Astrocyte (in vitro differentiated cells and primary cell): ENCODE measurements around the gene TUBA1C.

Experiments
- CTCF ChIP-seq: IDR thresholded peaks from 2 replicates; pipeline ENCODE4 v1.5.1; 2011; ENCODE audit warnings: low read depth, mild to moderate bottlenecking, inconsistent platforms, low read length, moderate library complexity; ENCODE audit not compliant: insufficient read depth
- EZH2 ChIP-seq: IDR thresholded peaks from 2 replicates; pipeline ENCODE4 v1.6.1; 2012; ENCODE audit warnings: mild to moderate bottlenecking, low read length, inconsistent platforms; ENCODE audit not compliant: insufficient read depth

GRCh38 chr12:49223122-49223521, 41.8 kb upstream of the TUBA1C start:
- TF ChIP-seq EZH2 (no peak), CTCF (no peak)
